K562 (cell line): ENCODE data around the gene SPRED2. TPM values are rescaled to one million over a fixed set of nuclear protein-coding genes. Genes with fewer than 3 reads are reported as not detected.

Experiments used
- ATAC-seq: fragments of 200-7000 bp; cut with Tn5 transposase; 3 replicates; pipeline ENCODE4 v1.9.1; 2020; ENCODE audit warnings: moderate library complexity
- BruUV-seq: library from RNA; stranded (reverse); fragments of 400-500 nt; replicated peaks from 2 replicates; lab custom pipeline; 2021; lab: Mats Ljungman, UMichigan
- CTCF ChIA-PET: fragments of 300-600 bp; formaldehyde crosslinking; extraction: SDS; loops from one replicate; lab custom pipeline; 2021; ENCODE audit warnings: low intra/inter-chr PET ratio; lab: Yijun Ruan, JAX
- POLR2A ChIA-PET: fragments of 300-600, 350-650 bp; sonication (Branson Sonifier 250); formaldehyde crosslinking; extraction: SDS; loops from one replicate; lab custom pipeline; 2021; ENCODE audit warnings: antibody characterized with exemption, inconsistent platforms; lab: Yijun Ruan, JAX
- DNase-seq, 4 experiments: peaks; one replicate each; pipeline versions ENCODE4 v3.0.0 to v3.0.0-alpha.2; 2011 to 2018; ENCODE audit warnings: low spot score in 3 of 4, mixed read lengths in 3 of 4; ENCODE audit errors: extremely low read depth in 1 of 4
- FAIRE-seq: peaks from 2 replicates; lab custom pipeline; 2011; peaks lifted over from hg19 to GRCh38; lab: Jason Lieb, UNC
- H2AFZ ChIP-seq: 2 replicates; pipeline ENCODE4 v1.6.0; 2011; ENCODE audit warnings: low read depth, low read length, control low read depth, inconsistent platforms
- H3K27ac ChIP-seq: fragments of 200-600 bp; 3 replicates; pipeline ENCODE4 v1.8.0; 2011; ENCODE audit warnings: low read depth, mild to moderate bottlenecking, control low read depth, inconsistent platforms, low read length, moderate library complexity, mixed read lengths; ENCODE audit errors: extremely low read depth
- H3K27me3 ChIP-seq, 2 experiments: fragments of 300-600 bp in 1 of 2; 2 replicates in 1 of 2; 3 replicates in 1 of 2; pipeline versions ENCODE4 v1.6.0 to v1.8.0; 2011; ENCODE audit warnings: inconsistent platforms in 2 of 2, low read length in 2 of 2, mild to moderate bottlenecking in 1 of 2, mixed read lengths in 1 of 2, moderate library complexity in 1 of 2; ENCODE audit not compliant: control insufficient read depth in 2 of 2, insufficient read depth in 2 of 2
- H3K36me3 ChIP-seq: fragments of 300-600 bp; 3 replicates; pipeline ENCODE4 v1.8.0; 2011; ENCODE audit warnings: mild to moderate bottlenecking, low read length, inconsistent platforms; ENCODE audit not compliant: control insufficient read depth, insufficient read depth
- H3K4me1 ChIP-seq, 2 experiments: fragments of 200-600 bp in 1 of 2; replicated peaks in 1 of 2; 2 replicates in 1 of 2; 3 replicates in 1 of 2; pipeline versions ENCODE4 v1.5.1 to v1.8.0; 2011; ENCODE audit warnings: inconsistent platforms in 2 of 2, low read length in 2 of 2, mild to moderate bottlenecking in 1 of 2, mixed read lengths in 1 of 2, moderate library complexity in 1 of 2; ENCODE audit not compliant: control insufficient read depth in 2 of 2, insufficient read depth in 2 of 2
- H3K4me2 ChIP-seq: 2 replicates; pipeline ENCODE4 v1.6.1; 2011; ENCODE audit warnings: low read length, control low read depth, inconsistent platforms, mixed read lengths; ENCODE audit not compliant: insufficient read depth
- H3K4me3 ChIP-seq: fragments of 200-600 bp; sonication (generic), shearing (Covaris generic); 2 replicates; pipeline ENCODE4 v1.5.1; 2016; ENCODE audit warnings: control low read depth, inconsistent platforms
- H3K79me2 ChIP-seq: fragments of 200-600 bp; 3 replicates; pipeline ENCODE4 v1.8.0; 2011; ENCODE audit warnings: low read length, inconsistent platforms; ENCODE audit not compliant: control insufficient read depth, insufficient read depth
- H3K9ac ChIP-seq, 2 experiments: 2 replicates each; pipeline versions ENCODE4 v1.6.0 to v1.6.1; 2011; ENCODE audit warnings: low read depth in 2 of 2, low read length in 2 of 2, control low read depth in 1 of 2, inconsistent platforms in 1 of 2, mild to moderate bottlenecking in 1 of 2, mixed read lengths in 1 of 2; ENCODE audit not compliant: insufficient read depth in 1 of 2
- H3K9me1 ChIP-seq: one replicate; pipeline ENCODE4 v1.6.0; 2011; ENCODE audit warnings: inconsistent platforms, mild to moderate bottlenecking, low read length, moderate library complexity; ENCODE audit not compliant: control insufficient read depth, insufficient read depth
- H3K9me3 ChIP-seq: replicated peaks from 2 replicates; pipeline ENCODE4 v1.5.1; 2011; ENCODE audit warnings: low read depth, low read length, inconsistent platforms; ENCODE audit not compliant: control insufficient read depth, insufficient read depth
- H4K20me1 ChIP-seq: replicated peaks from 2 replicates; pipeline ENCODE4 v1.6.1; 2011; ENCODE audit warnings: low read length, inconsistent platforms, mixed read lengths; ENCODE audit not compliant: control insufficient read depth, insufficient read depth
- PBX2 ChIP-seq, 2 experiments: IDR thresholded peaks in 1 of 2; conservative IDR thresholded peaks in 1 of 2; 2 replicates each; pipeline ENCODE4 v1.6.1; 2016; ENCODE audit warnings: low read depth in 2 of 2, mild to moderate bottlenecking in 1 of 2, missing compliant biosample characterization in 1 of 2, missing genetic modification characterization in 1 of 2, moderate library complexity in 1 of 2
- SMARCE1 ChIP-seq: fragments of 450-650 bp; IDR thresholded peaks from 2 replicates; pipeline ENCODE4 v1.7.1; 2016; ENCODE audit warnings: mild to moderate bottlenecking
- WGBS: fragments of 100-300 bp; shearing (Covaris generic); methylation state at CpG from one replicate; pipeline ENCODE4 v1.1.6; 2016; ENCODE audit warnings: low coverage, mixed read lengths; ENCODE audit not compliant: insufficient coverage; ENCODE audit errors: missing lambda C conversion rate; 5-methylcytosine and 5-hydroxymethylcytosine counted together
- in situ Hi-C: fragments of 300-500 bp; cut with MboI; formaldehyde crosslinking; loops from 4 replicates; pipeline ENCODE4 v1.15.0; 2018; ENCODE audit warnings: inconsistent platforms, mixed read lengths
- intact Hi-C: fragments of 100-400 bp; cut with micrococcal nuclease; formaldehyde crosslinking; loops from 2 replicates; pipeline ENCODE4 v1.14.2; 2022
- polyA plus RNA-seq, 8 experiments: library from polyadenylated mRNA; depleted of rRNA in 4 of 8; stranded (reverse) in 5 of 8; unstranded in 3 of 8; fragments of >200 nt; fragmentation: Nextera tagmentation in 2 of 8; fragmentation: Illumina TruSeq in 1 of 8; extraction: Ambion mirVana in 2 of 8; extraction: Trizol in 1 of 8; gene quantifications; 2 replicates each; pipeline versions ENCODE4 v1.2.1 to v1.2.3, GENCODE V29; 2011 to 2014; ENCODE audit warnings: inconsistent platforms in 1 of 8, missing spikeins in 1 of 8
- total RNA-seq, 7 experiments: library from RNA; depleted of rRNA in 6 of 7; stranded (reverse); fragments of >200 nt in 6 of 7; fragmentation: Illumina TruSeq in 2 of 7; extraction: Trizol in 2 of 7; gene quantifications; 2 replicates each; pipeline versions ENCODE4 v1.2.1 to v1.2.3, GENCODE V29; 2011 to 2021; ENCODE audit warnings: low replicate concordance in 1 of 7
- TF ChIP-seq, protein P1 (sequence below): IDR thresholded peaks from 3 replicates; pipeline ENCODE4 v1.6.1; 2011; ENCODE audit warnings: borderline replicate concordance, mild to moderate bottlenecking; ENCODE audit not compliant: insufficient read length, insufficient read depth

SPRED2 gene
- total and polyA plus RNA-seq, 9 of the 15 experiments (the other 6 are each of a cell fraction or from before 2014, with no cell fraction given), result 4.6 to 50.8 (median 14.1) TPM

- H3K27ac ChIP-seq, result no peak overlapping the region
- no peak overlapping the region for H2AFZ ChIP-seq
- H3K9me3 ChIP-seq, result no peaks in the 10 kb centered on the region
- H3K9ac ChIP-seq, result peak overlapping the region in 1 of 2 experiments; percentile 39; a peak in 1 of 4 replicates
- CTCF ChIA-PET, result no interaction called here
- H3K36me3 ChIP-seq, result no peaks in the 10 kb centered on the region
- DNase-seq, result no peak
- no peak for ATAC-seq
- in situ Hi-C loops (no loop called here), intact Hi-C loops (no loop called here)
- H3K79me2 ChIP-seq, result no peaks in the 10 kb centered on the region
- no peaks in the 10 kb centered on the region for H4K20me1 ChIP-seq
- H3K9me1 ChIP-seq, result no peaks in the 10 kb centered on the region
- 76% methylated on average over 14 of the region's 21 CpGs for WGBS
- H3K4me1 ChIP-seq, result peaks cover 30 to 34% of the 10 kb centered on the region in 2 experiments
- BruUV-seq, result no TSS peak
- H3K27me3 ChIP-seq, result no peaks in the 10 kb centered on the region
- FAIRE-seq, result no peak
- TF ChIP-seq PBX2 (CRISPR knock-in tag; IDR thresholded peaks at IDR 0.05; ENCODE audit: low read depth), result no peak
- peak; percentile 31; the same call in 1 of the 2 replicates for TF ChIP-seq PBX2 (tag; conservative IDR thresholded peaks at IDR 0.05; ENCODE audit: low read depth)
- no peak for TF ChIP-seq SMARCE1
- TF ChIP-seq, protein P1, sequence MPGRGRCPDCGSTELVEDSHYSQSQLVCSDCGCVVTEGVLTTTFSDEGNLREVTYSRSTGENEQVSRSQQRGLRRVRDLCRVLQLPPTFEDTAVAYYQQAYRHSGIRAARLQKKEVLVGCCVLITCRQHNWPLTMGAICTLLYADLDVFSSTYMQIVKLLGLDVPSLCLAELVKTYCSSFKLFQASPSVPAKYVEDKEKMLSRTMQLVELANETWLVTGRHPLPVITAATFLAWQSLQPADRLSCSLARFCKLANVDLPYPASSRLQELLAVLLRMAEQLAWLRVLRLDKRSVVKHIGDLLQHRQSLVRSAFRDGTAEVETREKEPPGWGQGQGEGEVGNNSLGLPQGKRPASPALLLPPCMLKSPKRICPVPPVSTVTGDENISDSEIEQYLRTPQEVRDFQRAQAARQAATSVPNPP, result no peak
- H3K4me2 ChIP-seq, result no peak overlapping the region
- POLR2A ChIA-PET, result interaction anchor here (0.5 to 2.7 kb wide), 6 partner anchors 12 to 333 kb away, joined by 3 to 16 read pairs (median 4); no protein-coding TSS in a partner anchor
- no peak overlapping the region for H3K4me3 ChIP-seq
These were observed 139.9 kb downstream of the SPRED2 start for GRCh38 chr2:65292461-65293011.
